Renal cortex interstitium (tissue), 15 donors: ENCODE measurements around the gene ZDHHC4. TPM values are rescaled to one million over a fixed set of nuclear protein-coding genes. Genes with fewer than 3 reads are reported as not detected.
A peak's percentile ranks its signal among the peaks of the same experiment; 100 is the strongest.

Experiments
- DNase-seq, 11 donors: peaks; one replicate each; pipeline ENCODE4 v3.0.0-alpha.2; 2013; ENCODE audit warnings: low read depth in 9 of 11, low spot score in 4 of 11; ENCODE audit errors: extremely low read depth in 1 of 11
- long read RNA-seq, 16 experiments: transcript quantifications; one replicate each; lab custom pipeline, GENCODE V29; 2026
- polyA plus RNA-seq, 3 donors: library from polyadenylated mRNA; unstranded; fragments of 120-200 nt; gene quantifications; one replicate each; pipeline ENCODE4 v1.2.1, GENCODE V29; 2013; ENCODE audit not compliant: insufficient read length in 3 of 3

The ZDHHC4 gene
- 10 to 100 TPM; 73.3 to 85.8 (median 76.3) TPM for polyA plus RNA-seq
- long read RNA-seq, donor 1, transcript ZDHHC4-205 (8 exons, 1,552 nt), result major isoform, 5 of 37 reads
- long read RNA-seq, donor 1, transcript ZDHHC4-208 (2 exons, 718 nt), result major isoform, 5 of 37 reads
- long read RNA-seq, donor 1, partial matches to known transcripts, result 22 of 37 reads
- long read RNA-seq, donor 1, other reads (novel, unspliced or antisense), result 0 of 37 reads
- long read RNA-seq, donor 2, transcript ZDHHC4-208 (2 exons, 718 nt), result major isoform, 8 of 44 reads
- long read RNA-seq, donor 2, transcript ZDHHC4-201 (8 exons, 1,259 nt), result major isoform, 8 of 44 reads
- long read RNA-seq, donor 2, partial matches to known transcripts, result 23 of 44 reads
- long read RNA-seq, donor 2, other reads (novel, unspliced or antisense), result 0 of 44 reads
- long read RNA-seq, donor 3, transcript ZDHHC4-201 (8 exons, 1,259 nt), result minor isoform, 6 of 42 reads
- long read RNA-seq, donor 3, transcript ZDHHC4-208 (2 exons, 718 nt), result minor isoform, 6 of 42 reads
- long read RNA-seq, donor 3, transcript ZDHHC4-205 (8 exons, 1,552 nt), result major isoform, 7 of 42 reads
- long read RNA-seq, donor 3, partial matches to known transcripts, result 15 of 42 reads
- long read RNA-seq, donor 3, other reads (novel, unspliced or antisense), result 0 of 42 reads
- long read RNA-seq, donor 4, transcript ZDHHC4-208 (2 exons, 718 nt), result minor isoform, 6 of 47 reads
- long read RNA-seq, donor 4, transcript ZDHHC4-201 (8 exons, 1,259 nt), result minor isoform, 7 of 47 reads
- long read RNA-seq, donor 4, transcript ZDHHC4-203 (9 exons, 1,461 nt), result minor isoform, 5 of 47 reads
- long read RNA-seq, donor 4, transcript ZDHHC4-205 (8 exons, 1,552 nt), result major isoform, 9 of 47 reads
- long read RNA-seq, donor 4, partial matches to known transcripts, result 16 of 47 reads
- long read RNA-seq, donor 4, other reads (novel, unspliced or antisense), result 0 of 47 reads
- long read RNA-seq, donor 5, result 0 reads
- long read RNA-seq, donor 6, transcript ZDHHC4-201 (8 exons, 1,259 nt), result major isoform, 5 of 55 reads
- long read RNA-seq, donor 6, transcript ZDHHC4-208 (2 exons, 718 nt), result major isoform, 5 of 55 reads
- long read RNA-seq, donor 6, partial matches to known transcripts, result 35 of 55 reads
- long read RNA-seq, donor 6, other reads (novel, unspliced or antisense), result 0 of 55 reads
- long read RNA-seq, donor 7, transcript ZDHHC4-201 (8 exons, 1,259 nt), result major isoform, 11 of 40 reads
- long read RNA-seq, donor 7, transcript ZDHHC4-208 (2 exons, 718 nt), result minor isoform, 5 of 40 reads
- long read RNA-seq, donor 7, transcript ZDHHC4-205 (8 exons, 1,552 nt), result minor isoform, 5 of 40 reads
- long read RNA-seq, donor 7, partial matches to known transcripts, result 6 of 40 reads
- long read RNA-seq, donor 7, other reads (novel, unspliced or antisense), result 0 of 40 reads
- long read RNA-seq, donor 8, result 0 reads
- long read RNA-seq, donor 9, transcript ZDHHC4-201 (8 exons, 1,259 nt), result major isoform, 8 of 40 reads
- long read RNA-seq, donor 9, transcript ZDHHC4-205 (8 exons, 1,552 nt), result minor isoform, 6 of 40 reads
- long read RNA-seq, donor 9, partial matches to known transcripts, result 22 of 40 reads
- long read RNA-seq, donor 9, other reads (novel, unspliced or antisense), result 0 of 40 reads
- long read RNA-seq, donor 10, transcript ZDHHC4-208 (2 exons, 718 nt), result minor isoform, 6 of 34 reads
- long read RNA-seq, donor 10, transcript ZDHHC4-201 (8 exons, 1,259 nt), result major isoform, 7 of 34 reads
- long read RNA-seq, donor 10, partial matches to known transcripts, result 14 of 34 reads
- long read RNA-seq, donor 10, other reads (novel, unspliced or antisense), result 0 of 34 reads
- long read RNA-seq, donor 11, transcript ZDHHC4-205 (8 exons, 1,552 nt), result major isoform, 5 of 16 reads
- long read RNA-seq, donor 11, partial matches to known transcripts, result 0 of 16 reads
- long read RNA-seq, donor 11, other reads (novel, unspliced or antisense), result 0 of 16 reads
- long read RNA-seq, donor 12, partial matches to known transcripts, result 25 of 32 reads
- long read RNA-seq, donor 12, other reads (novel, unspliced or antisense), result 0 of 32 reads
- long read RNA-seq, donor 13, result 0 reads
- long read RNA-seq, donor 14, transcript ZDHHC4-201 (8 exons, 1,259 nt), result major isoform, 10 of 31 reads
- long read RNA-seq, donor 14, transcript ZDHHC4-203 (9 exons, 1,461 nt), result minor isoform, 7 of 31 reads
- long read RNA-seq, donor 14, partial matches to known transcripts, result 6 of 31 reads
- long read RNA-seq, donor 14, other reads (novel, unspliced or antisense), result 0 of 31 reads
- long read RNA-seq, donor 15, transcript ZDHHC4-201 (8 exons, 1,259 nt), result major isoform, 10 of 33 reads
- long read RNA-seq, donor 15, partial matches to known transcripts, result 18 of 33 reads
- long read RNA-seq, donor 15, other reads (novel, unspliced or antisense), result 0 of 33 reads
- long read RNA-seq, donor 16, transcript ZDHHC4-208 (2 exons, 718 nt), result minor isoform, 6 of 70 reads
- long read RNA-seq, donor 16, transcript ZDHHC4-205 (8 exons, 1,552 nt), result minor isoform, 10 of 70 reads
- long read RNA-seq, donor 16, transcript ZDHHC4-201 (8 exons, 1,259 nt), result major isoform, 22 of 70 reads
- long read RNA-seq, donor 16, partial matches to known transcripts, result 20 of 70 reads
- long read RNA-seq, donor 16, other reads (novel, unspliced or antisense), result 5 of 70 reads

DNA sequence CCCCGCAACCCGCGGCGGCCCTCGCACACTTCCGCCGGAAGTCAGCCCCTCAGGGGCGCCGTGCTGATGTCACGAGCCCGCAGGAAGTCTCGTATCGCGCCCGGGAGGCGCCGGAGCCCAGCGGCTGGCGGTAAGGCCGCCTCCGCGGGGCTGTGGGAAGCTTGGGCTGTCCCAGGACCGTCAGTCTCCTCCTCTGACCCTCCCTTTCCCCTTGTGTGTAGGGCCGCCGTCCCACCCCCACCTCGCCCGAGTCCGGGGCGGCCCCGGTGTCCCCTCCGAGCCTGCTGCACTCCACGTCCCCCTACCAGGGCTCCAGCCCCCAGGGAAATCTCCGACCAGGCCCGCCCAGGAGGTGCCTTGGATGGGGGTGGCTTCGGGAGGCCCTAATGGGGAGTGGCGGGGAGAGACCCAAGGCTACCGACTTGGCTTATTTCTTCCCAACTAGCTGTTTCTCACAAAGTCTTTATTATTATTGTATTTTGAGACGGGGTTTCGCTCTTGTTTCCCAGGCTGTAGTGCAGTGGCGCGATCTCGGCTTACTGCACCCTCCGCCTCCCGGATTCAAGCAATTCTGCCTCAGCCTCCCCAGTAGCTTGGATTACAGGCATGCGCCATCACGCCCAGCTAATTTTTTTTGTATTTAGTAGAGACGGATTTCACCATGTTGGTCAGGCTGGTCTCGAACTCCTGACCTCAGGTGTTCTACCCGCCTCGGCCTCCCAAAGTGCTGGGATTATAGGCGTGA, at the start of gene ZDHHC4:
ZDHHC4 (plus strand) TSS at position 86 of the 745 bp plus-strand sequence. CDS start 3,108 bp downstream, outside the sequence.
- peak; percentile 72 to 88 (median 84) for DNase-seq

GRCh38 chr7:6528401-6529130, 48.7 kb upstream of the ZDHHC4 start:
- no peak for DNase-seq

DNA sequence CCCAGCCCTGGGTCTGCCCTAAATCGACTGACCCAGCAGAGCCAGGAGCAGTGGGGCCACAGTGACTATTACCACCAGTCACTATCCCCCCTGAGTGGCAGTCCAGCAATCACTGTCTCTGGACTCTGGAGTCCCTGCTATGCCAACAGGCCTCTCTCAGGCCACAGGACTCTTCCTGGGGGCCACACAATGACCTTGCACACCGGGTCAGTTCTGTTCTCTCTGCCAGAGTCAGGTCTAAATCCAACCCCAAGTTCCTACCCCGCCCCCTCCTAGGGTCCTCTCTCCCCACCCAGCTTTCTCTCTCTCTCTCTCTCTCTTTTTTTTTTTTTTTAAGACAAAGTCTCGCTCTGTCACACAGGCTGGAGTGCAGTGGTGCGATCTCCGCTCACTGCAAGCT, 47.6 kb upstream of the ZDHHC4 start:
- no peak for DNase-seq

DNA sequence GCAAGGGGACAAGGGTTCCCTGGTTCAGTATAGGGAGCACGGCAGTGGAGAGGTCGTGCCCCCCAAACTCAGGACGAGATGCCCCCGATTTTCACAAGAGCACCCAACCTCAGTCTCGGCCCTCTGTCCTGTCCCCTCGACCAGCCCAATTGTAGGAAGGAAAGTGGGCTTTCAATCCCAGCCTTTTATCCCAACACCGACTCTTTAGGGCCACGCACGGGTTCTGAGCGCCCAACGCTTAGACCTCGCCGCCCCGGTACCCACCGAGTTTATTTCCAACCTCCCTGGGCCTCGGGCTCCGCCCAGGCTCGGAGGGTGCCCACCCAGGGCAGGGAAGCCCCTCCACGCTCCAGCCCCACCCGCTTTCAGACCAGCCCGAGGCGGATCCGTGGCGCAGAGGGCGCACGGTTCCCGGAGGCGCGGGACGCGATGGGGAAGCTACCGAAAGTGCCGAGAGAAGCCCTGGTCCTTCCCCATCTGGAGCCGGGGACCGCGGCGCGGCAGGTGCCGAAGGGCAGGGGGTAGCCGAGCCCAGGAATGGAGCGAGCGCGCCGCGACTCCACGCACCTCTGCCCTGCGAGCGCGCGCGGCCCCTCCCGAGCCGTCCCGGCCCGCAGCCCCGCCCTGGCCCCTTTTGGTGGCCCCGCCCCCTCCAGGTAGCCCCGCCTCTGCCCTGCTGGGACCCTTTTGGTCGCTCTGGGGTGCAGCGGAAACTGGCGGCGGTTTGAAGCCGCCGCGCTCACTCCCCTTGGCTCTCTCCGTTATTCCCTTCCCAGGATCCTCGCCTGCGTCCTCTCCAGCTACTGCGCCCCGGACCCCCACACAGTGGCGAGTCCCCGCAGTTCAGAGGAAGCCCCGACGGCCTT, 46.4 kb upstream of the ZDHHC4 start:
- DNase-seq, result no peak

GRCh38 chr7:6531492-6532279, 45.6 kb upstream of the ZDHHC4 start:
- no peak for DNase-seq

DNA sequence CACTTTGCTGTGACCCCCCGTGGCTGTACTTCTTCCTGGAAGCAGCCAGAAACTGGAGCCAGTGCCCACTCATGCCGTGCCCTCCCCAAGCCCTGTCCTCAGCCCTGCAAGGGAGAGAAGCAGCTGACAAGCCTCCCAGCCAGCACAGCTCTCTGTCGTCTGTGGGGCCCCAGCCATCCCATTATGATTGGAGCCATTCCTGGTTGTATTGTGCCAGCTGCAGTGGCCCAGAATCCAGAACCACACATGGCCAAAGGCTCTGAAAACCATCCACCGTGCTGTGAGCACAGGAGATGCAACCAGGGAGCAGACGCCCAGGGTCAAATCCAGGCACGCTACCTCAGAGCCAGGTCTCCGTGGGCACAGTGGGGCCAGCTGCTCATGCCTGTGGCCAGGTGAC, 44.7 kb upstream of the ZDHHC4 start:
- DNase-seq, result no peak

DNA sequence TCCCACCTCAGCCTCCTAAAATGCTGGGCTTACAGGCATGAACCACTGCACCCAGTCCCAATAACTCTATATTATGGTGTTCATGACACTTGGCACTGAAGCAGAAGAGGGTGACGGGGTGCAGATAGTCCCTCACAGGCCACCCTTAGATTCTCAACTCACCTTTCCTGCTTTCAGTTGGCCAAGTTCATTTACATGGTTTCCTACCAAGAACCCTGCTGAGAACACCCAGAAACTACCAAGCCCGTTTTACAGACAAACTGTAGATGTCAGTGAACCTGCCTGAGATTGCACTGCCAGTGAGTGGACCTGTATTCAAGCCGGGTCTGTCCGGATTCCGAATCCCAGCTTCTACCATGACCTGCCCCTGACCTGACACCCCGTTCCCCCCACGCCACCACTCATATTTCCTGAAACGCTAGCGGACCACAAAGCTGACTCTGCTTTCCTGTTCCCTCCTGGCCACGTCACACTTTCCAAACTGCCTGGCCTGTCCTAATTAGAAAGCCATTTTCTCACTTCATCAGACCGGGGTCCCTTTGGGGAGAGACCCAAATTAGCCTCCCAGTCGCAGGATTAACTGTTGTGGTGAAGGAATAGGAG, 43.3 kb upstream of the ZDHHC4 start:
- no peak for DNase-seq

DNA sequence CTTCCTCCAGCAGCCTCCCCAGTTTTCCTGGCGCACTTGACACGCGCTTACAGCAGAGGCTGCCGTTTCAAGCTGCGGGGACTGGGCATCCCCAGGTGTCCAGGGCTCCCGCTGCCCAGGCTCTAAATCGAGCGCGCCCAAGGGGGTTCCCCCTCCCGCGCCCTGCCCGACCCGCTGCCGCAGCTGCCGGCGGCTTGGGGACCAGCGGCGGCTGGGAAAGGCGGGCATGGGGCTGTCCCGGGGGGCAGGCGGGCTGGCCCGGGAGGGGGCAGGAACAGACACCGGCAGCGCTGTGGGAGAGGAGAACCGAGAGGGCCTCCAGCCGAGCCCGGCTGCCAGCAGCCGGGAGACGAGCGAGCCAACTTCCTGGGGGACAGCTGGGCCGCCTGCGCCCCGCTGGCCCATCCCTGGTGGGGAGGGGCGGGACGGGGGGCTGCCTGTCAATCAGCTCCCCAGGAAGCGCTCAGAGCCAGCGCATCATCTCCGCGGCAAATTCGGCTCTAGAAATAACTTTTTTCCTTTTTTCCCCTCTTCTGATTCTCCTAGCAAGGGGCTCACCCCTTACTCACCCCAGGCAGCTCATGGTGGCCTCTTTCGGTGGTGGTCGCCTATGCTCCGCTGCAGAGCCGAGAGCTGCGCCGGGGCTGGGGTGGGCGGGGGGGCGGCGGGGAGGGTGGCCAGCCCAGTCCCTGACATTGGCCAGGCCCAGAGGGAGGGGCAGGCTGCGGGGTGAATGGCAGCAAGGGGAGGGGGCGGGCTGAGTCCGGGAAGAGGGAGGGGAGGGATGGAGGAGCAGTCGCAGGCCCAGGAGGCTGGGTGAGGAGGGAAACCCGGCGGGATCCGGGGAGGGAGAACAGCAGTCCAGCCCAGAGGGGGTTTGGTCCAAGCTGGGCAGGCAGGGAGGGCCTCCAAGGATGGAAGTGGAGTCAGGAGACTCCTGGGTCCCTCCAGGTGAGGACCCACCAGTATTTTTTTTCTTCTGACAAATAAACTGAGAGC, 40.7 kb upstream of the ZDHHC4 start:
- DNase-seq, result no peak

- no peak for DNase-seq
Measured at GRCh38 chr7:6542368-6542767, 34.9 kb upstream of the ZDHHC4 start.

DNA sequence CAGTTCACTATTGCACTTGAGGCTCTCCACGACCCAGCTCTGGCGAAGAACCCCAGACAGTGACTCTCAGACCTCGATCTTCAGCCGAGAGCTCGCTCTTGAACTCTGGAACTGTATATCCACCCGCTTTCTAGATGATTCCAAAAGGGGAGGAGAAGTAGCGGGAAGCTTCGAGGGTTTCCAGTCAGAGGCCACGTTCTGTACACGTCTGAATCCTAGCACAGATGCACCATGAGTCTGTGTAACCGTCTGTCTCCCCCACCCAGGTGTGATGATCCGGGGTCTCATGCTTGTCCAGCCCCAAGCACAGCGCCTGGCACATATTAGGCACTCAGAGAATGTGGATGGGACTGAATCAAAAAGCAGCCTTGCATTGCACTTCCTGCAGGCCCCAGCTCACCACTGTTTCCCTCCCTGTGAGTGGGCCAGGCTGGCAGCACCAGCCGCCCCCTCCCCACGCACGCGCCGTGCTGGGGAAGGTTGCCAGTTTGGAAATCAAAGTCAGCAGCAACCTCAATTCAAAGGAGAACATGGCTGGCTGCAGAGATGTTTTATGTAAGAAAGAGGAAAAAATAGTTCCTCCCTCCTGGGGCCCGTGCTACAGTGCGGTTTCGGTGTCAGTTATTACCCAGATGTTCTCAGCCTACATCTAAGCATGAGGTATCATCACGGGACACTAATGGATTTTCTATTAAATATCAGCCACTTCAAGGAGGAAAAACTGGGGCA, 31.7 kb upstream of the ZDHHC4 start:
- DNase-seq, result no peak

GRCh38 chr7:6546498-6547251, 30.6 kb upstream of the ZDHHC4 start:
- no peak for DNase-seq
